GM19372 (cell line): ENCODE measurements around the gene SEC22B.
"Not testable (repeated sequence)": the region's sequence is repeated elsewhere in the genome, so short reads cannot be mapped to it uniquely, and the experiment has no call there.

Experiments
- ATAC-seq: cut with Tn5 transposase; IDR thresholded peaks from one replicate; pipeline ENCODE4 v1.9.1; 2021; ENCODE audit warnings: mild to moderate bottlenecking, low read depth, moderate library complexity; ENCODE audit not compliant: unreplicated experiment

SEC22B gene

DNA sequence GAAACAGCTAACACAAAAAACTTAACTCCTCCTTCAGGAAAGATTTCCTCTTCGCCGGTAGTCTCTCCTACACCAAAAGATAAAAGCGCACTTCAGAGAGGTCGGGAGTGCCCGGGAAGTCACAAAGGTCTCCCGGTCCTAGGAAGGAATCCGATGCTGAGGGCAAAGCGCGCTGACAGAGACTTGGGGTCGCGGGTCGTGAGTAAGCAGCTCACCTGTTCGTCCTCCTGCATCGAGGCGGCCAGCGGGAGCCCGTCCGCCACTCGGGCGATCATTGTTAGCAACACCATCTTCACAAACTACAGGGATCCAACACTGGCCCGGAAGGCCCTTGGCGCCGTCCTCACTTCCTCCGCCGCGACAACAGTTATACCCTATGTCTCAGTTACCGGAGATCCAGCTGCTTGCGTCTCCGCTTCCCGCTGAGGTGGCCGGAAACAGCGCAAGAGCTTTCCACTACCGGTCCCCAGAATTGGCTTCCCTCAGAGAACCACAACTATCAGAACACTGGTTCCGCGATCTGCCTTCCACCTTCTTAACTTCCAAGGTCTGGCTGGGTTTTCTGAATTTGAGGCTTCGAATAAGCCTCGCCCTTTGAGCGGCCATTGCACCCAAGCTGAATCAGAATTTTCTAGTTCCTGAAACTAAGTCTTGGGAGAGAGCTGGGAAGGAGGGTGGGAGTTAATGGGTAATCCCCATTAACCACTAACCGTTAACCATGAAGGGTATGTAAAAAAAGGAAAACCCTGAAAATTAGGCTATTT is at the start of gene SEC22B:
Gene SEC22B, minus strand, starts transcription at position 429 of the 764 bp plus-strand sequence. Its CDS starts 139 bp downstream, at position 290.
- ATAC-seq = peak; percentile 90

- ATAC-seq = not testable (repeated sequence)
These were observed 41.6 kb upstream of the SEC22B start for GRCh38 chr1:120217933-120218332.

DNA sequence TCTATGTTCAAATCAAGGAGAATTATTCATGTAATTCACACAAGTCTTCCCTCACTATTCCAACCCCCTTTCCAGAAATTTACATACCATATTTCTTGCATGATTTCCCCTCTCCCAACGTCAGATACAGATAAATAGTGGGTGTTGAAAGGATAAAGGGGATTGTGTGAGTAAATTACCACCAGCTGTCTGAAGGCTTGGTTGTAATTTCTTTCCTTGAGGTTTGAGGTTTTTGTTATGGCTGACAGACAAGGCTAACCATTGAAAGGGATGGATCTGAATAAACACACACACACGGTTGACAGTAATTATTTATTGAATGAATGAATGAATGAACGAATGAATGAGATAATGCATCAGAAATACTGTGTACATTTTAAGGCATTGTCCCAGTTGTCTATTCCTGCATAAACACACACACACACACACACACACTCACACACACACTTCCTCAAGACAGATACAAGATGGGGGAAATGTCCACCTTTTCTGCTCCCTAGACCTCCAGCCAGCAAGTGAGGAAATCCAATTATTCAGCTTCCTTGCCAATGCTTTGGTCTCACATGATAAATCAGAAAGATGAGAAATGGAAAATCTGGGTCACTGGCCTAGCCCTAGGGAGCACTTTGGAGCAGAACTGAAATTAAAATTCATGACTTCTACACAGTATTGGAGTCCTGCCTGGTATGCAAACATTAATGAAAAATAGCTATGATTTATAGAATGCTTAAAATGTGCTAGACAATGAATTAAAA is 41.0 kb upstream of the SEC22B start:
- ATAC-seq = not testable (repeated sequence)

GRCh38 chr1:120213606-120214005 is 37.3 kb upstream of the SEC22B start:
- not testable (repeated sequence) for ATAC-seq

DNA sequence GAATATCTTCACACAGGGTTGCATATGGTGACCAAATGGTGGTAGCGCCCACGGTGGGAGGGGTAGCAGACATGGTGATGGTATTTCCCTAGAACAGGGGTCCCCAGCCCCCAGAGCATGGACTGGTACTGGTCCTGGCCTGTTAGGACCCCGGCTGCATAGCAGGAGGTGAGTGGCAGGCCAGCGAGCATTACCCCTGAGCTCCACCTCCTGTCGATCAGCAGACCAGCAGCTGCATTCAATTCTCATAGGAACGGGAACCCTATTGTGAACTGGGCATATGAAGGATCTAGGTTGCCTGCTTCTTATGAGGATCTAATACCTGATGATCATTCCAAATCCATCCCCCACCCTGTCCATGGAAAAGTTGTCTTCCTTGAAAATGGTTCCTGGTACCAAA is 34.4 kb upstream of the SEC22B start:
- ATAC-seq = not testable (repeated sequence)

DNA sequence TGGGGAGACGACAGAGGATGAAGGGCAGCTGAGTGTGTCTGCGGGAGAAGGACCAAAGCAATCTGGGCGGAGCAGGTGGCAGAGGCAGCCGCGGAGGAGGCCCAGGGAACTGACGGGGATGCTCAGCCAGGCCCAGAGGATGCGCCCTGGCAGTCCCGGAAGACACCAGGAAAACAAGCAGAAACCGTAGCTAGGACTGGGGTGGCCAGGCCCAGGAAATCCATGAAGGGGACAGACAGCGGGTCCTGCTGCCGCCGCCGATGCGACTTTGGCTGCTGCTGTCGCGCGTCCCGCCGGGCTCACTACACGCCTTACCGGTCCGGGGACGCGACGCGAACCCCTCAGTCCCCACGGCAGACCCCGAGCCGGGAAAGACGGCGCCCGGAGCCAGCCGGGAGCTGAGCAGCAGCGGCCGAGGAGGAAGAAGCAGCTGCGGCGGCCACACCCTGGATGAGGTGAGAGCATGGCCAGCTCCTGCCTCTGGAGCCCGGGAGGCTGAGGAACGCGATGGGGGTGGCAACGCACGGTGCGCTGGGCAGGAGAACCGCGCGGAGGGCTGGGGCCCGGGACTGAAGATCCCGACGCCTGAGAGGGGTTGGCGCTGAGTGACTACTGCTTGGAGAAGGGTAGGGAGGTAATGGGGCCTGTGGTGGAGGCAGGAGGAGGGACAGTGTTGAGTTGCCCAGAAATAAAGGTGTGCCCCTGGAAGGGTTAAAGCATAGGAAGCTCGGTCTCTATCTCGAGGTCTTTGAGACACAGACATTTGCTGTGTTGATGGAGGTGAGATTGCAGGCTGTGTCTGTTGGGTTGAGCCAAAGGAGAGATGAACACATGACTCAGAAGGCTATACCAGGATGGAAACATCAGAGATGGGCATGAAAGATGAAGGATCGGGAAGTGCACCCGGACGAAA is 20.8 kb upstream of the SEC22B start:
- ATAC-seq = not testable (repeated sequence)

GRCh38 chr1:120188626-120189025 is 12.3 kb upstream of the SEC22B start:
- not testable (repeated sequence) for ATAC-seq

GRCh38 chr1:120182176-120182707 is 5.9 kb upstream of the SEC22B start:
- ATAC-seq = not testable (repeated sequence)

DNA sequence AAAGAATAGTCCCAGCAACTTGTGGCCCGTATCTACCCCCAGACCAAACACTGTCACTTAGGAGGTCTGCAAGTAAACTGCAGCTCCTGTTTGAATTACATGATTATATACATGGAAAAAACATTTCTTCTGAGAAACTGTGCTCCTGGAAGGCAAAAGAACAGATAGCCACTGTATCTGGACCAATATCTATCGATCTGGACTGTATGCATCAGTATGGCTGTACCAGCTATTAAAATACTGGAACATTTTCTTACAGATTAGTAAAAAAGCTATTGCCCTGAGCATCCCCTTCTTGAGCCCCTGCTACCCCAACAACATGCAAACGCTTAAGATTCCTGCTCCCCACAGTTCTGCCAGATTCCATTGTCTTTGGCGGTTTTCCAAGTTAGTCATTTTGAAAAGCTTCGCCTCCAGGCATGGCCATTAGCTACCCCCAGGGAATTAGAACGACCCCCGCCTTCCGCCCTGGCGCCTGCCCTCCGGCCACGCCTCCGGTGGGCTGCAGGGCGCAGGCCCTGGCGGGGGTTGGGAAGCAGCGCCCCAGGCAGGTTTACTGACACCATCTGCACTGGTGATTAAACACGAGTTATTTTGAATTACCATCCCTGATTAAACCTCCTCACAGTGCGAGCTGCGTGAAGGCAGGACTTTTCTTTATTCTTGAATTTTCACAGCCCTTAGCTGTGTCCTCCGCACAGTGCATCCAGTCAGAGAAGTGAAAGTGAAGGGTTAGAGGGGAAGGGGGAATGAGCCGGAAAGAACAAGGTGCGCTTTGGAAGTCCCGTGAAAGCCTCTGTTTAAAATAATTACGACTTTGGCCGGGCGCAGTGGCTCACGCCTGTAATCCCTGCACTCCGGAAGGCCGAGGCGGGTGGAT is 3.7 kb upstream of the SEC22B start:
- not testable (repeated sequence) for ATAC-seq

DNA sequence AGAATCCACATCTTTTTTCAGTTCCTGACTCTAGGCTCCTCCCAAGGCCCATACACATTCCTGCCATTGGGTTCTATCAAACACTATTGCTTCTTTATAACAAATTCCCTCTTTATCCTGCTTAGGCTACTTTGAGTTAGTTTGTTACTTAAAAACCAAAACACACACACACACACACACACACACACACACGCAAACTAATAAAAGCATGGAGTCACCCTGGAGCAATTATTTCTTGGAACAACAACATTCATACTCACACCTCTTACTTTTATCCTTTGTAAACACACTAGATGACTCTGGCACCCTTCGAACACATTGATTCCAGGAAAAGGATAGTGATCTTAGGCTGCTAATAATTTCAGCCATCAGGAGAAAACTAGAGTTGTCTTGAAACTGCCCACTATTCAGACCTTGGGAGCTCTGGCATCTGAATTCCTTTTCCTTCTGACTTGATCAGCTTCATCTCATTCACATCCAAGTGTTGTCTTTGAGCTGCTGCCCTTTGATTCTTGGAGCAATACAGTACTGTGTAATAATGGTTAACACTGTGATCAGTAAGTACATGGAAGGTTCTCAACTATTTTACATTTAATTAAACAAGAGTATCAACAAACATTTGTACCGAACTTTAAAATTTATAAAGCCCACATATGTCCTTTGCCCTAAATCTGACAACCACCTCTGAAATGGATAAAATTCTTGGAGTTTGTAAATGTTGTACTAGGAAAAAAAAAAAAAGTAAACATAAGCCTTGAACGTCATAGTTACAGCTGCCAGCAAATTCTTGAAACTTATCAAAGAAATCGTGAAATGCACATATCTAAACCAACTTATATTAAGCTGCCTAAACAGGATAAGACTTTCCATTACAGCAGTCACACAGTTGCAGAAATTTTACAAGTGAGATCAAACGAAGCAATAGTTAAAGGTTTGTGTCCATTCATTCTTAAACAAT is 2.8 kb upstream of the SEC22B start:
- no peak for ATAC-seq

GRCh38 chr1:120178058-120178457 is 1.7 kb upstream of the SEC22B start:
- ATAC-seq = not testable (repeated sequence)

DNA sequence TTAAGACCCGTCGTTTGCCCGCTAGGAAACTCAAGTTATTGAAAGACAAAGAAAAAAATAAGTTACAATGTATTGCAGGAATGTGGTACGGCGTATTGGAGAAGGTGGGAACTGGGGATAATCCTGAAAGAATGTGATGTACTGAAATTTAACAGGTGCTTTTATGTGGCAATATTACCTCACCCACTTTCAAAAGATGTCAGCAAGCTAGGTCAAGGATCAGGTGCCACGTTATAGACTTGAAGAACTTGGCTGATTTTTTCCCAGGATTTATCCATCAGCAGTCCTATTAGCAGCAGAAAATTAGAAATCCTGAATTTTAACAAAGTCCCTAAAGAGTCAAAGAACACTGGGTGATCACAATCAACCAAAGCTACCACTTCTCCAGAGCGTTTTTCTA is 632 bp downstream of the SEC22B start:
- not testable (repeated sequence) for ATAC-seq

DNA sequence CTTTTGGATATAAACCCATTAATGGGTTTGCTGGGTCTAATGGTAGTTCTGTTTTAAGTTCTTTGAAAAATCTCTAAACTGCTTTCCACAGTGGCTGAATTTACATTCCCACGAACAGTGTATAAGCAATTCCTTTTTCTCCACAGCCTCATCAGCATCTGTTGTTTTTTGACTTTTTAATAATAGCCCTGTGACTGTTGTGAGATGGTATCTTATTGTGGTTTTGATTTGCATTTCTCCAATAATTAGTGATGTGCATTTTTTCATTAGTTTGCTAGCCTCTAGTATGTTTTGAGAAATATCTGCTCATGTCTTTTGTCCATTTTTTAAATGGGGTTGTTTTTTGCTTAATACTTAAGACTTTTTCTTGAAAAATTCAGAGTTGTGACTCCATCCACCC is 11.6 kb downstream of the SEC22B start:
- not testable (repeated sequence) for ATAC-seq

DNA sequence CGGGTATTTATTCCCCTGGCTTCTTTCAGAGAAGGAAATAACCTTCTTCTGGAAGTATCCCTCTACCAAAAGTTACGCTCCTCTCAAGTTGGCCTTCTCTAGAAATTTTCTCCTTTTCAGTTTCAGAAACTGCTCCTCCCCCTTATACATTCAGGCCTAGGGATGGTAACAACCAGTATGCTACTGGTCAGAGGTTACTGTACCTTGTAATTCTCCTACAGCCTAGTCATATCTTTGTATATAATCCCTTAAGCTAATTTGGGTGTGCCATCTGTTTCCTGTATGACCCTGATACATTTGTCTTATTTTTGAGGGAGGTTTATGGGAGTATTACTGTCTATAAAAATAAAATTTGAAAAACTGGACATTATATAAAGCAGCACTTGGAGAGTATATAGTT is 14.3 kb downstream of the SEC22B start:
- not testable (repeated sequence) for ATAC-seq

GRCh38 chr1:120158495-120158894 is 17.8 kb downstream of the SEC22B start:
- ATAC-seq = not testable (repeated sequence)

DNA sequence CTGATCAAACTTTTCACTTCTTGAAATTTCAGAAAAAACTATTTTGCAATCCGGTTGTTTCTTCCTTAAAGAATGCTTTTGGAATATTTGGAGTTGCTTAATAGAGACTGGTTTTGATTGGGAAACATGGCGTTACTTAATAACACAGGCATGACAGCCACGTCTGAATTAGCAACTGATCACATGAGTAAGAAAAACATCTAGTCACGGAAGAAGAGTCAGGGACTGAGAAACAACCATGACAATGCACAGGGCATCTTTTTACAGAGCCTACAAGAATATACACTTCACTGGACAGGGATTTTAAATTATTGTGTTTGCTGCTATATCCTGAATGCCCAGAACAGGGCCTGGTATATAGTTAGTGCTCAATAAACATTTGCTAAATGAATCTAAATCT is 18.2 kb downstream of the SEC22B start:
- not testable (repeated sequence) for ATAC-seq

- ATAC-seq = not testable (repeated sequence)
These were observed 26.0 kb downstream of the SEC22B start for GRCh38 chr1:120150138-120150822.
